IPS-11a (cell line): ENCODE data around the gene NANOS3.
A peak's percentile ranks its signal among the peaks of the same experiment; 100 is the strongest.

Source experiments
- H3K4me3 ChIP-seq: one replicate; pipeline ENCODE4 v1.5.1; 2013; ENCODE audit warnings: low read depth, low read length, control low read depth

NANOS3 gene

DNA sequence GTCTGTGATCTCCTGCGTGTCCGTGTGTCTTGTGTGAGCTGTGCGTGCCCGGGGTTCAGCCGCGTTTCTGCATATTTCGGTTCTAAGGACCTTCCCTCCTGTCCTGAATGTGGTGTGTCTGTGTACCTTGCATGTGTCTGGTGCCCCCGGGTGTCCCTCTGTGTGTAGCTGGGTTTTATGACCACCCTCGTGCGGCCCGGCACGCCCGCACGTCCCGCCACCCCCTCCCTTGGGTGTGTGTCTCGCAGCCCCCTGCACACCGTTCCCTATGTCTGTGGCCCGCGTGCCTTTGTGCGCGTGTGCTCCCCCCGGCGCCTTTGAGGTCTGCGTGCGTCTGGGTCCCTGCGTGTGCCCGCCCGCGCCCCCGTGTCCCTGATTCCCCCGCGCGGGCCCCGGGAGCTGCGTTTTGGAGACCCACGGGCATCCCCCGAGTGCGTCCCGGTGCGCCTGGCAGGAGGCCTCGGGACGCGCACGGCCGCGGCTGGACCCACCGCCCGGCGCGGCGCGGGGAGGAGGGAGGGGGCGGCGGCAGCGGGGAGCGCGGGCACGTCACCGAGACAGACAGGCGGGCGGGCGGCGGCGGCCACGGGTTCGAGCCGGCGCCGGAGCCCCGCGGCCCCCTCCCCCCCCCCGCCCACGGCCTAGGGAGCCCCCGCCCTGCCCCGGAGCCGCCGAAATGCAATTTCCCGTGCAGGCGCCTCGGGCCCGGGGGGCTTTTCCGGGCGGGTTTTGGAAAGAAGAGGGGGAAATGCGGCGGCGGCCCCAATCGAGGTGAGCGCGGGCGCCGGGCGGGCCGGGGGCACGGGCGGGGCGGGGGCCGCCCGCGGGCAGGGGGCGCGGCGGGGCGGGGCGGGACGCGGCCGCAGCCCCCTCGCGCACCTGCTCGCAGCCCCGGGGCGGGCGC lies 12.0 kb upstream of the NANOS3 start:
- H3K4me3 ChIP-seq, result no peak overlapping the region

DNA sequence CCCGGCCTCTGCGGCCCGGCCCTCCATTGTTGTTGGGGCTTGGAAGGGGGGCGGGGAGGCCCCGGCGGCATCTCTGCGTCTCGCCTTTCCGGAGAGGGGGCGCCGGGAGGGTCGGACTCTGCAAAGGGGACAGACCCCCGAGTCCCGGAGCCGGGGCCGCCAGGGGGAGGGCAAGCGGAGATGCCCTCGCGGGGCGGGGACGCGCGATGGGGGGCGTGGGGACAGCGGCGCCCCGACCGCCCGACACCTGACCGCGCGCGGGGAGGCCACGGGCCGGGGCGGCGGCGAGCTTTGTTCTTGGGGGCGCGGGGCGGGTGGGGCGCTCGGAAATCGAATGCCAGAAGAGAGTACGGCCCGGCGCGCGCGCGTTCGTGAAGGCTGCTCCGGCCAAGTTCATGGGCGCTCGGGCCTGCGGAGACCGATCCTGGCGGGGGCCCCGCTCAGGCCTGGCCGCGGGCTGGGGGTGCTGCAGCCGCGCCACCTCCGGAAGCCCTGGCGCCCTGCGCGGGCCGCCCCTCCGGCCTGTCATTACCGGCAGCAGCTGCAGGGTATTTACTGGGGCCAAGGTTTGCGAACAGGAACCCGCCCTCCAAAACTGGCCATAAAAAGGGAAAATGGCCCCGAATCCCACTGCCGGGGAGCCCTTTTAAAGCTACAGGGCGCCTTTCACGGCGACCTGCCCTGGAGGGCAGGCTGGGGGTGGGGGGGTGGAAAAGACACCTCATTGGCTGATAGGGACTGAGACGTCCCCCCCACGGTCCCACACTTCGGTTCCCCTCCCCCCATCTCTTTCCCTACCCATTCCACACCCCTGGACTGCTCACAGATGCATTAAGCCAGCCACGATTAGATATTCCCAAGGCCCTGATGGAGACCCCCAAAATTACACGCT lies 11.1 kb upstream of the NANOS3 start:
- peak overlapping the region; percentile 37 for H3K4me3 ChIP-seq

DNA sequence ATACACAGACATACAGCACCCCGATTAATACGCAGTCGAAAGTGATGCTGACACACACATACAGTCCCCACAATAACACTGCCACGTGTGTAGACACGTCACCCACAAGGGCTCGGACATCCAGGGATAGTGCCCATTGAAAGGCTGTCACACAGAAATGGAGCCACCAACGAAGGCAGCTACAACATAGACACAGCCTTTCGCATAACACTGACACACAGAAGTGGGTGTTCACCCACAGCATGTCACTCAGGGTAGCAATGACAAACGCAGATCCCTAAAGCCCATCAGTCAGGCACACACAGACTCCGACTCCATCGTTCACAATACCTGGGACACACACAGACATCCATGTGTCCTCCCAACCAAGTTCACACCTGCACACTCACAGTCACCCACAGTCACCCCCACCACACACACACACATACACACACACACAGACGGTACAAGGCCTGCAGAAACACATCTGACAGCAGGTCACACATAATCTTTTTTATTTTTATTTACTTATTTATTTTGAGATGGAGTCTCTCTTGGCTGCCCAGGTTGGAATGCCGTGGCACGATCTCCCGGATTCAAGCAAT lies 10.4 kb upstream of the NANOS3 start:
- no peak overlapping the region for H3K4me3 ChIP-seq

DNA sequence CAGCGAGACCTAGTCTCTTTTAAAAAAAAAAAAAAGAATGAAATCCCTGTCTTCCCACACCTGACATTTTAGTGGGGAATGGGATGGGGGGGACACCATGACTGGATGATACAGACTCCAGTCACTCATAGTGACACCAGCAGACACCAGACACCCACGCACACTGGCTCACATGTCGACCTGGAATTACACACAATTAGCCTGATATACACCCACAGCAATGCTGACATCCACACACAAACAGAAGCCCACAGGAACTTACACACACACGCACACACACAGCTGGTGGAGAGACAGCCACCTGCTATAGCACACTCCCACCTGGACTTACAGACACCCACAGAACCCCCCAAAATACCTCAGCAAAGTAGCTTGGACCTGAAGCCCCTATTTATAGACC lies 8.3 kb upstream of the NANOS3 start:
- H3K4me3 ChIP-seq, result no peak overlapping the region

DNA sequence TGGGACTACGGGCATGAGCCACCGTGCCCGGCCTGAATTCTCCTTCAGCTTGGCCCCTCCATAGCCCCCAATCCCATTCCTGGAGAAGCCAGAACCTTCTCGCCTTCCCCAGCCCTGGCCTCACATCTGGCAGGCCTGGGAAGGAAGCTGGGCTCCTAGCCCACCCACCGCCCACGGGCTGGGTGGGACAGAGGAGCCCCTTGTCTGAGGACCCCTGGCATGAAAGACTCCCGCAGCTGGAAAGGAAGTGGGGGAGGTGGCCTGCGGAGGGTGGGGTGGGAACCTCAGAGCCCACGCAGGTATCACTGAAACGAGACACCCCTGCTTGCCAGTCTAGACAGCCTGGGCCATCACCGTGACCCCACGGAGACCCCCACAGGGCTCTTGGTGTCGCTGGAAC lies 7.7 kb upstream of the NANOS3 start:
- no peak overlapping the region for H3K4me3 ChIP-seq

DNA sequence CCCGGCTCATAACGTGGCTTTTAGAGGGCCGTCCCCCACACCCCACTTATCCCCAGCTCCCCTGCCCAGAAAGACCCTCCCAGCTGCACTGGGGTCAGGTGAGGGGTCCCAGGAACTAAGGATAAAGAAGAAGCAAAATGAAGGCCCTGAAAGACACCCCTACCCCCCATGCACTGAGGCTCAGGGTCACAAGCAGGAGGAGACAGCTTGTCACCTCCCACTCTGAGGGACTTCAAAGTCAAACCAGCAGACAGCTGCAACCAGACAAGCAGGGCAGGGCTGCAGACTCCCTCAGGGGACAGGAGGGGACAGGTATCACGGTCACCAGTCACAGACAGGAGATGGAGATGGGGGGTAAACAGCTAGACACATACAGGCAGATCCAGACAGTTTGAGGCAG lies 6.1 kb upstream of the NANOS3 start:
- H3K4me3 ChIP-seq, result no peak overlapping the region

DNA sequence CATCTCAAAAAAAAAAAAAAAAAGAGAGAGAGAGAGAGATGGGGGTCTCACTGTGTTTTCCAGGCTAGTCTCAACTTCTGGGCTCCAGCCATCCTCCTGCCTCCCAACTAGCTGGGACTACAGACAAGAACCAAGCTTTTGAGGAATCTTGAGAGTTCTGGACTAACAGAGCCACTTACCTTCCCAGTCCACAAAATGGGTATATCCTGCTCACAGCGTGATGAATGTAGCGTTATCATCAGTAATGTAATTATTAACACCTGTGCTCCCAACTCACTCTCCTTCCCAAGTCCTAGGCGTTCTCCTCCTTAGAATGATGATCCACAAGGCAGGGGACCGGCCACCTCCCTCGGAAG lies 4.6 kb upstream of the NANOS3 start:
- no peak overlapping the region for H3K4me3 ChIP-seq

DNA sequence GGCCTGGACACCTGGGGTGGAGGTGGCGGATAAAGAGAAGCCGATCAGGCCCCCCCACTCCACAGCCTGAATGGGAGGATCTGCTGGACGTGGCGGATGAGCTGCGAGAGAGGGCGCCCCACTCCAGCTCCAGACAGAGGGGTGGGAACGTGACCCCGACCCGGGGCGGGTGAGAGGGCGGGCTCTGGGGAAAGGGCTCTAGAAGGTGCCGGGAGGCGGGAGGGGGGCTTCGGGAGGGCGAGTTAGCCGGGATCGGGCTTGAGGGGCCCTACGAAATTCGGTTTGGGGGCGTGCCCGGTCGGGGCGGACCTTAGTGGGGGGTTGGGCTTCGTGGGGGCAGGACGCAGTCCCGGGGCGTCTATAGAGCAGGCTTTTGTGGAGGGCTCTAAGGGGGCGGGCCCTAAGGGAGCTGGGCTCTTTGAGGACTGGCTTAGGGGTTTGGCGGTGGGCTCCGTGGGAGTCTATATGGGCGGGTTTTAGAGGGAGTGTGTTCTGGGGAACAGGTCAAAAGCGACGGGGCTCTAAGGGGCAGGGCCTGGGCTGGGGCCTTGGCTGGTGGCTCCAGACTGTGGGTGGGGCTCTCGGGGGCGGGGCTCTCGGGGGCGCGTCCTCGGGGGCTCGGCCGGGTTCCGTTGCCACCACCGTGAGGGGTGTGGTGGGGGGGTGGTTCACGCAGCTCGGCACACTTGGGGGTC lies 4.1 kb upstream of the NANOS3 start:
- no peak overlapping the region for H3K4me3 ChIP-seq

DNA sequence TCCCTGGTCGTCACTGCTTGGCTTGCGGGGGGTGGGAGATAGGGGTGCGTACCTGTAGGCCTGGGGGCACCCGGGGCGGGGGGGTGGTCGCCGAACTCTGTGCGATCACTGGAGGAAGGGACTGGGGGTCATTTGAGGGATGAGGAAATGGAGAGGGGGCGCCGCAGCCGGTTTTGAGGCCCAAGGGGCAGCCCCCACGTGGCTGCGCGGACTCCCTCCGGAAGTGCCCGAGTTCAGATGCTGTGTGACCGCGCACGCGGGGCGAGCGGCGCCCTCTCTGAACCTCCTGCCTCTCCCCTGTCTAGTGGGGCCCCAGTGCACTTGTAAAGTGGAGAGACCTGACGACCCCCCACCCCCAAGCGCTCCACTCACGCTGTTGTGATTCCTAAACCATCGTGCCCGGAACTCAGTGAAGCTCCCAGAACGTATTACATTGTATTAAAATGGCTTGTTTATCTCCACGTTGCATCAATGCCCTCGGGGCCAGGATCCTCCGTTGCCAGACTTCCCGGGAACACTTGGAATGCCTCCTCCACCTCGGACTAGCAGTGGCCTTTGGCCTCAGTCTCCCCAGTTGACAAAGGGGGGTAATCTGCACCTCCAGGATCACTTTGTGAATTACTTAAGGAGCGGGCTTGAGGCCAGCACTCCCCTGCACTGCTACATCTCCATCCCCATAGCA lies 3.0 kb upstream of the NANOS3 start:
- no peak overlapping the region for H3K4me3 ChIP-seq

DNA sequence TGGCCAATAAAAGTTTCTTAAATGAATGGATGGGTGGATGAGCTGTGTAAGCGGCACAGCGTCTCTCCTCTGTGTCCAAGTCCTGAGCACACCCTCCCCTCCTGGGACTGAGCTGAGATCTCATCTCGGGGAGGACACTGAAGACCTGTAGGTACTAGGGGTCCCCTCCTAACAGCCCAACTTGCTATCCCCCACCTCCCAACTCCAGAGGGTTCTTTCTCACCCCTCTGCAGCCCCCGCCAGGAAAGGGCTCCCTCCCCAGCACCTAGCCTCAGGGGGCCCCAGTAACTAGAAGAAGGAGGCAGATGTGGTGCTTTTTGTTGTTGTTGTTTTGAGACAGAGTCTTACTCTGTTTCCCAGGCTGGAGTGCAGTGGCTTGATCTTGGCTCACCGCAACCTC lies 1.1 kb upstream of the NANOS3 start:
- no peak overlapping the region for H3K4me3 ChIP-seq

DNA sequence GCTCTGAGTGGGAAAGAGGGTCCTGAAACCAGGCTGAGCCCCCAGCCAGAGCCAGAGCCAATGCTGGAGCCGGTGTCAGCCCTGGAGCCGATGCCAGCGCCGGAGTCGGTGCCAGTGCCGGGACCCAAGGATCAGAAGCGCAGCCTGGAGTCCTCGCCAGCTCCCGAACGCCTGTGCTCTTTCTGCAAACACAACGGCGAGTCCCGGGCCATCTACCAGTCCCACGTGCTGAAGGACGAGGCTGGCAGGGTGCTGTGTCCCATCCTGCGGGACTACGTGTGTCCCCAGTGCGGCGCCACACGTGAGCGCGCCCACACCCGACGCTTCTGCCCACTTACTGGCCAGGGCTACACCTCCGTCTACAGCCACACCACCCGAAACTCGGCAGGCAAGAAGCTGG lies 369 bp downstream of the NANOS3 start:
- no peak overlapping the region for H3K4me3 ChIP-seq

DNA sequence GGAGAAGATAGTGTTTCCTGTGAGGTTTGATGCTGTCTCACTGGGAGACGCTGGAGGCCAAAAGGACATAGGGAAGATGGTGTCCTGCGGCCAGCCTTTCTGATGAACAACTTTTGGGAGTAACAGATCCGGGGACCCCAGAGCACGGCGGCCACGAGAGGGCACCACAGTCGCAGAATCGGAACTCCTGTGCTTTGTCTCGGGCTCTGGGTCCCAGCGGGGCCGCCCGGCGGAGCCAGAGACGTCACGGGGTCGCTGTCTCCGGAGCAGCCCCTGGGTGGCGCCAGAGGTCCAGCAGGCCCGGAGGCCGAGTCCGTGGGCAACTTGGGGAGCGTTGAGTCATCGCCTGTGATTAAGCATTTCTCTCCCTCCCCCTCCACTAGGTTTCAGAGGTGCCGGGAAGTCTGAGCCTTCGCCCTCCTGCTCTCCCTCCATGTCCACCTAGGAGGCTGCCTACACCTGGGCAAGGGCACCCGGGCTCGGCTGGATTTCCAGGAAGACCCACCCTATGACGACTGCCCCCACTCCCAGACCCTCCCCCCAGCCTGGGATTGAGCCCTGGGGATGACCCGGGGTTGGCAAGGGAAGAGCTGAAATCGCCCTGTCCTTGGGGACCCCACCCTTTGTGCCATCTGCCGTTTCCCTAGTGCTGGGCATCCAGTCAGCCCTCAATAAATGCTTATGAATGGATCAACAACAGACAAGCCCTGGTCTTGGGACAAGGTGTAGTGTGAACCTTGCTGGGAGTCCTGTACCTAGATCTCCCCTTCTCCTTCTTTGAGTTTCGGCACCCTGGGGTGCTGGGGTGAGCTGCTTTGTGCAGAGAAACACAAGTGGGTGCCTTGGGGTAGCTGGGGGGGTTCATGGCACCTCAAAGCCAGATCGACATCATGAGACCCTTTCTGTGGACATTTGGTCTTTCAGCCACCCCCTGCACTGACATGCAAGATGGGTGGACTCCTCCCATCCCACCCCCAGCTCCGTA lies 3.4 kb downstream of the NANOS3 start:
- no peak overlapping the region for H3K4me3 ChIP-seq

DNA sequence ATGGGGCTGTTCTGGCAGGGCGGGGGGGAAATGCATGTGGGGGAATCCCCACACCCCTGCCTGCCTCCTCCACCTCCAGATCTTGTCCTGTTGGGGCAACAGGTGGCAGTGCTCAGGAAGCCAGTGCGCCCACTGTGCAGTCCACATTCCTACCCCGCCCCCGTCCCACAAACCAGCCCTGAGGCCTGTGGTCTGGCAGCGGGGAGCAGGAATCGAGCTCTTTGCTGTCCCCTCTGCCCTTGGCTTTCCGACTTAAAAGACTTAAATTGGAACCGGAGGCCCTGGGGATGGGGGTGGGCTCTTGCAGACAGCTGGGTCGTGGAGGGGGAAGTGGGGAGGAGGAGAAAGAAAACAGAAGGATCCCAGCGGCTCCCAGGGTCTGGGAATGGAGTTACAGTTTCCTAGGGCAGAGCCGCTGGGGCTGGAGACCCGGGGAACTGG lies 4.3 kb downstream of the NANOS3 start:
- no peak overlapping the region for H3K4me3 ChIP-seq

DNA sequence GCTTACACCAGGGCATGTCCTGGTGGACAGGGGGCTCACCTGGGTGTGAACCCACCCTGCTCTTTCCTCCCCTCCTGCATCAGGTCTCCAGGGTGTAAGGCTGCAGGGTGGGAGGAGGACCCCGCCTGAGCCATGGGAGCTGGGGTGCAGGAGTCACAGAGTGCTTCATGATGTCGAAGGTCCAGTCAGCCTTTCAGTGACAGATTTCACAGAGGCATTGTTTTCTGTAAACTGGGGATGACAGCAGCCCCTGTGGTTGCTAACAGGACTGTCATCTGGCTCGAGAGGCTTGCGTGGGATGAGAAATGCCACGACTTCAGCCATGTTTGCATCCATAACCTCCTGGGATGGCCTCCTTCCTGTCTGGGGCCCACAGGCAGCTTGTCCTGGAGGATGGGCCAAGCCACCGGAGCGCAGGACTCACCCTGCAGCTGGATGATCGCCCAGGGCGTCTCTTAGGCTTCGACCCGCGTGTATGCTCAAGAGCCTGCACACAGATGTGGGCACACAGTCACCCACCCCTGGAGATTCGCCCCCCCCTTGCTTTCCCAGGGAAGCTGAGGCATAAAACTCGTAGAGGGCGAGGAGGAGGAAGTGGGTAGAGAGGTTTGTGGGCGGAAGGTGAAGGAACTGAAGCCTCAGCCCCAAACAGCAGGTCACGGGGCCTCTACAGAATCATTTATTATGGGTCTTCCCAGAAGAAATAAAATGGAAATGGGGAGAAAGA lies 4.9 kb downstream of the NANOS3 start:
- no peak overlapping the region for H3K4me3 ChIP-seq

DNA sequence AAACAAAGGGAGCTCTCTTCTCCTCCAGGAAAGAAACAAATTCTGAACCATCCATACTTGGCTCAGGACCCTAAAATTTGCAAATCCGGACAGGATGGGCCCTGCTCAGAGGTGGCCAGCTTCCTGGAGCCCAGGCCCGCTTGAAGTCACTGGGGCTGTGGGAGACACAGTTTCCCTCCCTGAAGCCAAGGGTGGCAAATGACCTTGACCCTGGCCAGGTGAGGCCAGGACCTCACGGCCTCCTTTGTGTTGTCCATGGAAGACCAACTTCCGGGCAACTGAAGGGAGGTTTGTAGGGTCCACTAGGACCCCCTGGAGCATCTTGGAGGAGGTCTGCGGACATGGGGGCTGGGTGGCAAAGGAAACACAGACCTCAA lies 5.5 kb downstream of the NANOS3 start:
- H3K4me3 ChIP-seq, result no peak overlapping the region

DNA sequence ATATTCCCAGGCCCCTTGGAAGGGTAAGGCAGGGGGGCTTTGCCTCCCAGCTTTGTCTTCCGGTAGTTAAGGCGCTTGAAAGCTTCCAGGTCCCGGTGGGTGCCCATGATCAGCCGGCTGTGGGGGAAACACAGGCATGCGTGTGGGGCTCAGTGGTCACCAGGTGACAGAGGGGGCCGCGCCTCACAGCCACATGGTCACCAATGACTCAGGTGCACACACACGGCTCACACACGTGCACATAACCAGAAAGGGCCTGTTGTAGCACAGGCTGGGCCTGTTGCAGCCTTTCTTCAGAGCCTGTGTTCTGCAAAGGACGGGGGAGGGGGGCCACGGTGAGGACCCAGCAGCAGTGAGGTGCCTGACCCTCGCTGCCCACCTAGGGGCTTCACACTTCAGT lies 5.9 kb downstream of the NANOS3 start:
- no peak overlapping the region for H3K4me3 ChIP-seq

DNA sequence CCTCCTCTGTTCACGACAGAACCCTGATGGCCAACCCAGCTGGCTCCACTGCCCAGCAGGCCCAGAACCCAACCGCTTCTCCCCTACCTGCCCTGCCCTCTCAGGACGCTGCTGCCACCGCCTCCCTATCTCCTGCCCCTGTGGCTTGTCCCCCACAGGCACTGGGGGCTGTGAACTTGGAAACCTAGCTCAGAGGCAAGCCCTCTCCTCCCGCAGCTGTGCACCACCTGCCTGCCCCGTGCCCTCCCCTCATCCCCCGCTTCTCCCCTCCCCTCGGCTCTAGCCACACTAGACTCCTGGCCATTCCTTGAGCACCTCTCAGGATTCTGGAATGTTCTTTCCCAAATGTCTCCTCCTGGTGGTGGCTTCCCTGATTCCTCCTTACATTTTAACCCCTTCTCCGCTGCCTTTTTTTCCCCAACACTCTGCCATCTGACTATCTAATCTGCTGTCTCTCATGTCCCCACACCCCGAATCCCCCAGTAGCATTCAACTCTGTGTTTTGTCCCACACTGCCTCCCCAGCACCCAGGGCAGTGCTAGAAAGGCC lies 6.7 kb downstream of the NANOS3 start:
- no peak overlapping the region for H3K4me3 ChIP-seq
